22Rv1 (cell line): ENCODE measurements around the gene GALR3.

Experiments used
- ZFX ChIP-seq: fragments of 450-650 bp; IDR thresholded peaks from 2 replicates; pipeline ENCODE4 v1.6.1; 2017; ENCODE audit warnings: antibody characterized with exemption, borderline replicate concordance
- TF ChIP-seq, protein P1 (sequence below): fragments of 450-650 bp; IDR thresholded peaks from 2 replicates; pipeline ENCODE4 v1.5.1; 2017; ENCODE audit warnings: mild to moderate bottlenecking

DNA sequence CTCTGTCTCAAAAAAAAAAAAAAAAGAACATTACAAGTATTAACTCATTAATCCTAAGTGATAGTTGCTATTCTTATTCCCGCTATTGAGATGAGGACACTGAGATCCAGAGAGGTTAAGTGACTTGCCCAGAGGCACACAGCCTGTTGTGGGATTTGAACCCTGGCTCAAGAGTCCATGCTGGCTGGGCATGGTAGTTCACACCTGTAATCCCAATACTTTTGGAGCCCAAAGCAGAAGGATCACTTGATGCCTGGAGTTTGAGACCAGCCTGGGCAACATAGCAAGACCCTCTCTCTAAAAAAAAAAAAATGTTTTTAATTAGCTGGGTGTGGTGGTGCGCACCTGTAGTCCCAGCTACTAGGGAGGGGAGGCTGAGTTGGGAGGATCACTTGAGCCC, 11.3 kb upstream of the GALR3 start:
- TF ChIP-seq, protein P1, sequence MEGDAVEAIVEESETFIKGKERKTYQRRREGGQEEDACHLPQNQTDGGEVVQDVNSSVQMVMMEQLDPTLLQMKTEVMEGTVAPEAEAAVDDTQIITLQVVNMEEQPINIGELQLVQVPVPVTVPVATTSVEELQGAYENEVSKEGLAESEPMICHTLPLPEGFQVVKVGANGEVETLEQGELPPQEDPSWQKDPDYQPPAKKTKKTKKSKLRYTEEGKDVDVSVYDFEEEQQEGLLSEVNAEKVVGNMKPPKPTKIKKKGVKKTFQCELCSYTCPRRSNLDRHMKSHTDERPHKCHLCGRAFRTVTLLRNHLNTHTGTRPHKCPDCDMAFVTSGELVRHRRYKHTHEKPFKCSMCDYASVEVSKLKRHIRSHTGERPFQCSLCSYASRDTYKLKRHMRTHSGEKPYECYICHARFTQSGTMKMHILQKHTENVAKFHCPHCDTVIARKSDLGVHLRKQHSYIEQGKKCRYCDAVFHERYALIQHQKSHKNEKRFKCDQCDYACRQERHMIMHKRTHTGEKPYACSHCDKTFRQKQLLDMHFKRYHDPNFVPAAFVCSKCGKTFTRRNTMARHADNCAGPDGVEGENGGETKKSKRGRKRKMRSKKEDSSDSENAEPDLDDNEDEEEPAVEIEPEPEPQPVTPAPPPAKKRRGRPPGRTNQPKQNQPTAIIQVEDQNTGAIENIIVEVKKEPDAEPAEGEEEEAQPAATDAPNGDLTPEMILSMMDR, result no peak
- no peak for TF ChIP-seq ZFX
